WI38 (cell line): ENCODE results near the gene ERMARD.
A peak's percentile ranks its signal among the peaks of the same experiment; 100 is the strongest.

Source experiments
- H3K4me3 ChIP-seq: 2 replicates; pipeline ENCODE4 v1.5.1; 2011; ENCODE audit warnings: low read depth, mild to moderate bottlenecking, control low read depth, low read length
- CTCF ChIP-seq: IDR thresholded peaks from 2 replicates; pipeline ENCODE4 v1.5.1; 2012; ENCODE audit warnings: low read depth, mild to moderate bottlenecking, control low read depth, low read length

ERMARD gene

GRCh38 chr6:169738204-169738975 is 13.0 kb upstream of the ERMARD start:
- TF ChIP-seq CTCF = no peak
- no peak overlapping the region for H3K4me3 ChIP-seq

DNA sequence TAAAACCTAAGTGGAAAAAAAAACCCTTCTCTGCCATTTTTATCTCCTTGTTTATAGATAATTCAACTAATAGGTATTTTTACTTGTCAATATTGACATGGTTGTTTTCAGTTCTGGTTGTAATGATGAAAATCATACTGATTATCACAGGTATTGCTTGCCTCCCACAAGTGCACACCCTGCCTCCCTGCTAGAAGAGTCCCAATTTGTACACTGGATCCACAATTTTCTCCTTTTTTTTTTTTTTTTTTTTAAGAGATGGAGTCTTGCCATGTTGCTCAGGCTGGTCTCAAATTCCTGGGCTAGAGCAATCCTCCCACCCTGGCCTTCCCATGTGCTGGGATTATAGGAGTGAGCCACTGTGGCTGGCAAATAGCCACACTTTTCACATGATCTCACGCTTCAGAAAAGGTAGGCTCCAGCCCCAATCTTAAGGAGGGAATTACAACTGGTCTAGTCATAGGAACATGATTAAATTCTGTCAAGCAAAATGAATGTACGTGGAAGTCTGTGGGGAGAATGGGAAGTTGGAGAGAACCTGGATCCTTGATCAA is 12.4 kb upstream of the ERMARD start:
- no peak overlapping the region for H3K4me3 ChIP-seq
- TF ChIP-seq CTCF = no peak

DNA sequence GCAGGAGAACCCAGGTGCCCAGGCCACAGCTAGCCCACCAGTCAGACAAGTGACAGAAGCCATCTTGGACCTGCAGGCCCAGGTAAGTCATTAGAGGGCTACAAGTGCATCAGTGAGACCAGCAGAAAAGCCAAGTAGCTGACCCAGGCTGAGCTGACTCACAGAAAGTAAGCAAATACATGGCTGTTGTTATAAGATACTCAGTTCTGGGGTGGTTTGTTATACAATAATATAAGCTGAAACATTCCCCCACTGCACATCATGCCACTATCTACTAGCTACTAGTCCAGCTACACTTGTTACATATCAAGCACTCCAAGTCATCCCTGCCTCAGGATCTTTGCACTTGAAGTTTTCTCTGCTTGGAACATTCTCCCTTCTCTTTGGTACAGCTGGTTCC is 10.1 kb upstream of the ERMARD start:
- no peak overlapping the region for H3K4me3 ChIP-seq
- no peak for TF ChIP-seq CTCF

DNA sequence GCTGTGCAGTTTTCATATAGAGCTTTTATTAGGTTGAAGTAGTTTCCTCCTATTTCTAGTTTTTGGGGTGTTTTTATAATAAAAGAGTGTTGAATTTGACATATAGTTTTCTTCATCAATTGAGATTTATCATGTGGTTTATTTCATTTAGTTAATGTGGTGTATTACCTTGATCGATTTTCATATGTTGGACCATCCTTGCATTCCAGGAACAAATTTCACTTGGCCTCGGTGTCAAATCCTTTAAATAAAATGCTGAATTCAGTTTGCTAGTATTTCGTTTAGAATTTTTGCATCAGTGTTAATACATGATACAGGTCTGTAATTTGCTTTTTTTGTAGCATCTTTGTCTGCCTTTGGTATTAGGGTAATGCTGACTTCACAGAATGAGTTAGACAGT is 6.0 kb upstream of the ERMARD start:
- TF ChIP-seq CTCF = no peak
- H3K4me3 ChIP-seq = no peak overlapping the region

DNA sequence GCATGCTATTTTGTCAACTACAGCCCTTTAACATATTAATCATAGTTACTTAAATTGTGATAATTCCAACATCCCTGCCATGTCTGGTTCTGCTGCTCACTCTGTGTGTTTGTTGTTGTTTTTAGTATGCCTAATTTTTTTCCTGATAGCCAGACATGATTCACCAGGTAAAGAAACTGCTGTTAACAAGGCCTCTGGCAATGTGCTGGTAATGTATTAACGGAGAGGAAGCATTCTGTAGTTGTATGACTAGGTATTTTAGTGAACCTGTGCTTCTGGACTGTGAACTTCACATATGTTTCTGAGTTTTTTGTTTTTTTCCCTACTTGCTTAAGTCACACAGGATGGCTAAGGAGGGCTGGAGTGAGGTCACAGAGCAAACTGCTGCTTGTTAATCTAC is 4.9 kb upstream of the ERMARD start:
- H3K4me3 ChIP-seq = no peak overlapping the region
- no peak for TF ChIP-seq CTCF

DNA sequence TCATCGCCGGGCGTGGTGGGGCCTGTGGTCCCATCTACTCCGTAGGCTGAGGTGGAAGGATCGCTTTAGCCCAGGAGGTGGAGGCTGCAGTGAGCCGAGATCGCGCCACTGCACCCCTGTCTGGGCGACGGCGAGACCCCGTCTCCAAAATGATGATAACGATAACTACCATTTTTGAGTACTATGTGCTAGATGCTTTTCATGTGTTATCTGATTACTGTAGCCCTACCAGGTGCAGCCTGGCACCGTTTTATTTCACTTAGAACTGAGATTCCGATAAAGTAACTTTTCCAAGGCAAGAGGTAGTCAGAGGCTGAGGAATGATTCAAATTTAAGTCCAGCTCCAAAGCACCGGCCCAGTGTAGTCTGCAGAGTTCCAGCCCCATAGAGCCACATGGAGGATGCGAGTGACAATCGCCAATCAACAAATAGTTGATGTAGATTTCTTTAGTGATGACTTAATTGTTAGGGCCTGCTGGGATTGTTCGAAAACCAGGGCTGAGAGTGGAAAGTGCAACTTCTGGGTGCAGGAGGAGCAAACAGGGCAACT is 727 bp downstream of the ERMARD start:
- peak overlapping the region; percentile 92 for H3K4me3 ChIP-seq
- TF ChIP-seq CTCF = no peak

DNA sequence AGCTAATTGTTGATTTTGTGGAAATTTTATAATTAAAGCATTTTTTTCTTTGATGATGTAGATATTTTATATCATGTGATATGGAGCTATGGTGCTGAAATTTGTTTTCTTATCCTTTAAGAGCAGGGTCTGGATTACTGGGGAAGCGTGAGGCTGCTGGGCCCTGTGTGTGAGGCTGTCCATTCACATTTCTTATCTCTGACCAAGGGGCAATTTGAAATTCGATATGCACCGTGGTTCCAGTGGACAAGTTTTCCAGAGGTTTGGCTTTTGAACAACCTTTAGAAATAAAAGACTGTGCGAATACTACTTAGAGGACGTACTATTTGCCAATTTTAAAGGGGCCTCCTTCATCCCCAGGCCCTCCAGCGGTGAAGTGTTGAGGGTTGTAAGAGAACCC is 3.7 kb downstream of the ERMARD start:
- H3K4me3 ChIP-seq = no peak overlapping the region
- no peak for TF ChIP-seq CTCF
